HEK293 (cell line): Measurements from ENCODE around the gene NUMB.
A peak's percentile ranks its signal among the peaks of the same experiment; 100 is the strongest.

Source experiments
- HOXA7 ChIP-seq: sonication (generic); formaldehyde crosslinking; IDR thresholded peaks from 2 replicates; pipeline ENCODE4 v1.8.1; 2022; ENCODE audit warnings: missing genetic modification reagents, borderline replicate concordance
- KLF8 ChIP-seq: fragments of 450-650 bp; formaldehyde crosslinking; IDR thresholded peaks from 2 replicates; pipeline ENCODE4 v1.5.1; 2016; ENCODE audit warnings: missing biosample characterization, missing genetic modification characterization
- PBX3 ChIP-seq: sonication (generic); formaldehyde crosslinking; IDR thresholded peaks from 2 replicates; pipeline ENCODE4 v1.8.1; 2022; ENCODE audit warnings: mild to moderate bottlenecking, moderate library complexity, missing genetic modification reagents
- SETDB1 ChIP-seq: IDR thresholded peaks from one replicate; pipeline ENCODE4 v1.6.1; 2017; ENCODE audit warnings: mild to moderate bottlenecking, low read length, moderate library complexity, mixed read lengths; ENCODE audit not compliant: insufficient read length
- ZBTB17 ChIP-seq: fragments of 450-650 bp; formaldehyde crosslinking; IDR thresholded peaks from 2 replicates; pipeline ENCODE4 v1.5.1; 2016; ENCODE audit warnings: missing biosample characterization, missing genetic modification characterization
- ZBTB44 ChIP-seq: fragments of 450-650 bp; IDR thresholded peaks from 2 replicates; pipeline ENCODE4 v1.5.1; 2018; ENCODE audit warnings: missing biosample characterization, mild to moderate bottlenecking, missing genetic modification characterization
- ZBTB48 ChIP-seq: fragments of 450-650 bp; formaldehyde crosslinking; IDR thresholded peaks from 2 replicates; pipeline ENCODE4 v1.5.1; 2016; ENCODE audit warnings: missing biosample characterization, missing genetic modification characterization
- ZBTB49 ChIP-seq: fragments of 450-650 bp; formaldehyde crosslinking; IDR thresholded peaks from 2 replicates; pipeline ENCODE4 v1.5.1; 2016; ENCODE audit warnings: missing biosample characterization, missing genetic modification characterization, low read depth
- ZFP37 ChIP-seq: fragments of 450-650 bp; formaldehyde crosslinking; IDR thresholded peaks from 2 replicates; pipeline ENCODE4 v1.5.1; 2016; ENCODE audit warnings: missing biosample characterization, missing genetic modification characterization
- ZFP69B ChIP-seq: fragments of 450-650 bp; formaldehyde crosslinking; IDR thresholded peaks from 2 replicates; pipeline ENCODE4 v1.5.1; 2016; ENCODE audit warnings: missing biosample characterization, missing genetic modification characterization
- ZIC2 ChIP-seq: fragments of 450-650 bp; formaldehyde crosslinking; IDR thresholded peaks from 2 replicates; pipeline ENCODE4 v1.5.1; 2016; ENCODE audit warnings: missing biosample characterization, missing genetic modification characterization
- ZNF133 ChIP-seq: fragments of 450-650 bp; formaldehyde crosslinking; IDR thresholded peaks from 2 replicates; pipeline ENCODE4 v1.5.1; 2016; ENCODE audit warnings: missing biosample characterization, missing genetic modification characterization
- ZNF16 ChIP-seq: fragments of 450-650 bp; formaldehyde crosslinking; IDR thresholded peaks from 2 replicates; pipeline ENCODE4 v1.5.1; 2016; ENCODE audit warnings: low read depth, missing biosample characterization, missing genetic modification characterization
- ZNF19 ChIP-seq: fragments of 450-650 bp; formaldehyde crosslinking; IDR thresholded peaks from 2 replicates; pipeline ENCODE4; 2016; ENCODE audit warnings: missing biosample characterization, missing genetic modification characterization, low read depth
- ZNF214 ChIP-seq: fragments of 450-650 bp; formaldehyde crosslinking; IDR thresholded peaks from 2 replicates; pipeline ENCODE4 v1.5.1; 2017; ENCODE audit warnings: missing biosample characterization, mild to moderate bottlenecking, missing genetic modification characterization, borderline replicate concordance
- ZNF24 ChIP-seq: fragments of 450-650 bp; formaldehyde crosslinking; IDR thresholded peaks from 2 replicates; pipeline ENCODE4 v1.5.1; 2016; ENCODE audit warnings: missing biosample characterization, missing genetic modification characterization
- ZNF292 ChIP-seq: fragments of 450-650 bp; formaldehyde crosslinking; IDR thresholded peaks from 2 replicates; pipeline ENCODE4 v1.5.1; 2016; ENCODE audit warnings: low read depth, missing biosample characterization, missing genetic modification characterization, borderline replicate concordance
- ZNF560 ChIP-seq: fragments of 450-650 bp; formaldehyde crosslinking; IDR thresholded peaks from 2 replicates; pipeline ENCODE4 v1.5.1; 2017; ENCODE audit warnings: missing biosample characterization, missing genetic modification characterization, borderline replicate concordance
- ZNF580 ChIP-seq: fragments of 450-650 bp; formaldehyde crosslinking; IDR thresholded peaks from 2 replicates; pipeline ENCODE4 v1.5.1; 2016; ENCODE audit warnings: missing biosample characterization, missing genetic modification characterization
- ZNF610 ChIP-seq: fragments of 450-650 bp; formaldehyde crosslinking; IDR thresholded peaks from 2 replicates; pipeline ENCODE4 v1.5.1; 2016; ENCODE audit warnings: missing biosample characterization, missing genetic modification characterization, borderline replicate concordance
- ZNF664 ChIP-seq: fragments of 450-650 bp; formaldehyde crosslinking; IDR thresholded peaks from 2 replicates; pipeline ENCODE4 v1.5.1; 2016; ENCODE audit warnings: missing biosample characterization, missing genetic modification characterization
- ZNF843 ChIP-seq: fragments of 450-650 bp; formaldehyde crosslinking; IDR thresholded peaks from 2 replicates; pipeline ENCODE4 v1.5.1; 2016; ENCODE audit warnings: missing biosample characterization, missing genetic modification characterization
- ZSCAN18 ChIP-seq: fragments of 450-650 bp; formaldehyde crosslinking; IDR thresholded peaks from 2 replicates; pipeline ENCODE4 v1.5.1; 2016; ENCODE audit warnings: missing biosample characterization, missing genetic modification characterization
- TF ChIP-seq, protein P1 (sequence below): fragments of 450-650 bp; formaldehyde crosslinking; IDR thresholded peaks from 2 replicates; pipeline ENCODE4 v1.5.1; 2016; ENCODE audit warnings: missing biosample characterization, missing genetic modification characterization
- TF ChIP-seq, protein P2 (sequence below): fragments of 450-650 bp; formaldehyde crosslinking; IDR thresholded peaks from 2 replicates; pipeline ENCODE4 v1.5.1; 2016; ENCODE audit warnings: missing biosample characterization, missing genetic modification characterization
- TF ChIP-seq, protein P3 (sequence below): fragments of 450-650 bp; formaldehyde crosslinking; optimal IDR thresholded peaks from 2 replicates; pipeline ENCODE3; 2016; ENCODE audit warnings: missing biosample characterization, mild to moderate bottlenecking, missing genetic modification characterization

The NUMB gene

DNA sequence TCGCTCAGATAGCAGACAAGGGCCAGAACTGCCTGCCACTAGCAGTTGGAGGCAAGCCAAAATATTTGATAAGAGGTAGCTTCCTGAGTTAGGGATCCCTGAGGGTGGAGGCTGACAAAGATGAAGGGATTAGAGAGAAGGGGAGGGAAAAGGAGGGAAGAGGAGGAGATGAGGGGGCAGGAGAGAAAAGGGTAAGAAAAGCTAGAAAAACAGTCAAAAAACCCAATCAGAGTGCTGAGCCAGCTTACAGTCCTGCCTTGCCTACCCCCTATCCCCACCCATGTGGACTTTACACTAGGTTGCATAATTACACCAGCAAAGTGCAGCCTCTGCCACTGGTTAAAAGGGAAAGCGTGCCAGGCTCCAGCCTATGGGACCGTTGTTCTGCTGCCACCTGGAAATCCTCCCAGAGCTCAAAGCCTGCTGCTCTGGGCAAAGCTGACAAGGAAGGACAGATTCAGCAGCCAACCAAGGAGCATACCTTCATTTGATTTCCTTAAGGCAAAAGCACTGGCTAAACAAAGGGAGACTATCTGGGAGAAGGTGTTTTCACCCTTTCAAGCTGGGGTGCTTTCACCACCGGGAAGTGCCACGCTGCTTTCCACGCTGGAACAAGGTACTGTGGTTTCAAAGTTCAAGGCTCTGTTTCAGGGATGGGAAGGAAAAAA, 3.8 kb upstream of the NUMB start (continued):
- no peak for TF ChIP-seq ZBTB44 (tag by site-specific recombination)
- TF ChIP-seq SETDB1 = no peak
- TF ChIP-seq, protein P1, sequence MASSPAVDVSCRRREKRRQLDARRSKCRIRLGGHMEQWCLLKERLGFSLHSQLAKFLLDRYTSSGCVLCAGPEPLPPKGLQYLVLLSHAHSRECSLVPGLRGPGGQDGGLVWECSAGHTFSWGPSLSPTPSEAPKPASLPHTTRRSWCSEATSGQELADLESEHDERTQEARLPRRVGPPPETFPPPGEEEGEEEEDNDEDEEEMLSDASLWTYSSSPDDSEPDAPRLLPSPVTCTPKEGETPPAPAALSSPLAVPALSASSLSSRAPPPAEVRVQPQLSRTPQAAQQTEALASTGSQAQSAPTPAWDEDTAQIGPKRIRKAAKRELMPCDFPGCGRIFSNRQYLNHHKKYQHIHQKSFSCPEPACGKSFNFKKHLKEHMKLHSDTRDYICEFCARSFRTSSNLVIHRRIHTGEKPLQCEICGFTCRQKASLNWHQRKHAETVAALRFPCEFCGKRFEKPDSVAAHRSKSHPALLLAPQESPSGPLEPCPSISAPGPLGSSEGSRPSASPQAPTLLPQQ (tag by site-specific recombination) = peak; percentile 88
- TF ChIP-seq ZBTB17 (tag by site-specific recombination) = peak; percentile 79
- no peak; the same call in 1 of the 2 replicates for TF ChIP-seq KLF8
- peak; percentile 43; the same call in 1 of the 2 replicates for TF ChIP-seq ZNF843 (tag by site-specific recombination)
- TF ChIP-seq ZNF24 (tag by site-specific recombination) = no peak
- TF ChIP-seq ZNF16 (tag by site-specific recombination) = no peak
- TF ChIP-seq ZNF610 (tag by site-specific recombination) = no peak
- TF ChIP-seq, protein P2, sequence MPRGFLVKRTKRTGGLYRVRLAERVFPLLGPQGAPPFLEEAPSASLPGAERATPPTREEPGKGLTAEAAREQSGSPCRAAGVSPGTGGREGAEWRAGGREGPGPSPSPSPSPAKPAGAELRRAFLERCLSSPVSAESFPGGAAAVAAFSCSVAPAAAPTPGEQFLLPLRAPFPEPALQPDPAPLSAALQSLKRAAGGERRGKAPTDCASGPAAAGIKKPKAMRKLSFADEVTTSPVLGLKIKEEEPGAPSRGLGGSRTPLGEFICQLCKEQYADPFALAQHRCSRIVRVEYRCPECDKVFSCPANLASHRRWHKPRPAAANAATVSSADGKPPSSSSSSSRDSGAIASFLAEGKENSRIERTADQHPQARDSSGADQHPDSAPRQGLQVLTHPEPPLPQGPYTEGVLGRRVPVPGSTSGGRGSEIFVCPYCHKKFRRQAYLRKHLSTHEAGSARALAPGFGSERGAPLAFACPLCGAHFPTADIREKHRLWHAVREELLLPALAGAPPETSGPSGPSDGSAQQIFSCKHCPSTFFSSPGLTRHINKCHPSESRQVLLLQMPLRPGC (tag by site-specific recombination) = no peak
- TF ChIP-seq ZFP37 (tag by site-specific recombination) = no peak
- TF ChIP-seq ZNF214 = no peak
- TF ChIP-seq ZSCAN18 (tag by site-specific recombination) = no peak
- no peak for TF ChIP-seq ZNF292 (tag by site-specific recombination)
- no peak for TF ChIP-seq ZNF133 (tag by site-specific recombination)
- TF ChIP-seq, protein P3, sequence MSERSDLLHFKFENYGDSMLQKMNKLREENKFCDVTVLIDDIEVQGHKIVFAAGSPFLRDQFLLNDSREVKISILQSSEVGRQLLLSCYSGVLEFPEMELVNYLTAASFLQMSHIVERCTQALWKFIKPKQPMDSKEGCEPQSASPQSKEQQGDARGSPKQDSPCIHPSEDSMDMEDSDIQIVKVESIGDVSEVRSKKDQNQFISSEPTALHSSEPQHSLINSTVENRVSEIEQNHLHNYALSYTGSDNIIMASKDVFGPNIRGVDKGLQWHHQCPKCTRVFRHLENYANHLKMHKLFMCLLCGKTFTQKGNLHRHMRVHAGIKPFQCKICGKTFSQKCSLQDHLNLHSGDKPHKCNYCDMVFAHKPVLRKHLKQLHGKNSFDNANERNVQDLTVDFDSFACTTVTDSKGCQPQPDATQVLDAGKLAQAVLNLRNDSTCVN (tag by site-specific recombination) = no peak
- no peak for TF ChIP-seq ZNF664 (tag by site-specific recombination)
- peak; percentile 97 for TF ChIP-seq ZBTB48 (tag by site-specific recombination)
- TF ChIP-seq ZBTB49 = no peak
- peak; percentile 76 for TF ChIP-seq ZFP69B
- TF ChIP-seq ZIC2 (tag by site-specific recombination) = no peak
- no peak for TF ChIP-seq ZNF19 (tag by site-specific recombination)
- TF ChIP-seq ZNF580 = peak; percentile 85
- no peak for TF ChIP-seq PBX3 (CRISPR knock-in tag)
- TF ChIP-seq ZNF560 = no peak
- no peak for TF ChIP-seq HOXA7 (CRISPR knock-in tag)
